WTC11 (cell line): ENCODE results near the gene PIF1. TPM values are rescaled to one million over a fixed set of nuclear protein-coding genes. Genes with fewer than 3 reads are reported as not detected.

Experiments
- ATAC-seq: fragments of 200-7000 bp; cut with Tn5 transposase; 2 replicates; pipeline ENCODE4 v1.10.0; 2021; ENCODE audit warnings: mild to moderate bottlenecking, moderate library complexity
- CTCF ChIA-PET: fragments of 300-600 bp; sonication (Branson Sonifier 250); formaldehyde crosslinking; loops from one replicate; lab custom pipeline; 2021; ENCODE audit warnings: antibody characterized with exemption; lab: Charles Lee
- POLR2A ChIA-PET: fragments of 350-600 bp; sonication (Branson Sonifier 250); formaldehyde crosslinking; loops from one replicate; lab custom pipeline; 2021; ENCODE audit warnings: antibody characterized with exemption; lab: Charles Lee
- DNase-seq: peaks from one replicate; pipeline ENCODE4 v3.0.0; 2021; ENCODE audit warnings: low spot score
- H3K27ac Mint-ChIP-seq: 2 replicates; pipeline ENCODE4 v1.8.0; 2021; ENCODE audit warnings: mixed read lengths
- H3K27me3 Mint-ChIP-seq: 2 replicates; pipeline ENCODE4 v1.8.0; 2021; ENCODE audit warnings: low read depth, mild to moderate bottlenecking, moderate library complexity, mixed read lengths
- H3K36me3 Mint-ChIP-seq: 2 replicates; pipeline ENCODE4 v1.8.0; 2021; ENCODE audit warnings: mixed read lengths
- H3K4me1 Mint-ChIP-seq: 2 replicates; pipeline ENCODE4 v1.8.0; 2022; ENCODE audit warnings: mixed read lengths
- H3K4me3 Mint-ChIP-seq: 2 replicates; pipeline ENCODE4 v1.8.0; 2021; ENCODE audit warnings: mild to moderate bottlenecking, moderate library complexity, mixed read lengths
- H3K9me3 Mint-ChIP-seq: 2 replicates; pipeline ENCODE4 v1.8.0; 2021; ENCODE audit warnings: mixed read lengths
- ARID4B ChIP-seq: sonication (generic); formaldehyde crosslinking; IDR thresholded peaks from 2 replicates; pipeline ENCODE4 v1.8.0; 2023; ENCODE audit warnings: missing genetic modification reagents, mild to moderate bottlenecking, borderline replicate concordance
- FOXK1 ChIP-seq: sonication (generic); formaldehyde crosslinking; IDR thresholded peaks from 2 replicates; pipeline ENCODE4 v1.8.0; 2022; ENCODE audit warnings: mild to moderate bottlenecking, moderate library complexity, missing genetic modification reagents
- KAT7 ChIP-seq: sonication (generic); formaldehyde crosslinking; IDR thresholded peaks from 2 replicates; pipeline ENCODE4 v1.8.1; 2023; ENCODE audit warnings: missing genetic modification reagents, mild to moderate bottlenecking, borderline replicate concordance
- MAX ChIP-seq: sonication (generic); formaldehyde crosslinking; IDR thresholded peaks from 2 replicates; pipeline ENCODE4 v1.8.0; 2022; ENCODE audit warnings: mild to moderate bottlenecking, missing genetic modification reagents
- NFATC4 ChIP-seq: fragments of 250-450 bp; sonication (Bioruptor Pico); IDR thresholded peaks from 2 replicates; pipeline ENCODE4 v1.9.0; 2021; ENCODE audit warnings: mild to moderate bottlenecking
- SMAD3 ChIP-seq: sonication (generic); formaldehyde crosslinking; IDR thresholded peaks from 2 replicates; pipeline ENCODE4 v1.8.0; 2022; ENCODE audit warnings: missing genetic modification reagents, mild to moderate bottlenecking, borderline replicate concordance
- STAT6 ChIP-seq: sonication (generic); formaldehyde crosslinking; conservative IDR thresholded peaks from 2 replicates; pipeline ENCODE4 v1.8.1; 2023; ENCODE audit warnings: mild to moderate bottlenecking, low read depth, missing genetic modification reagents, moderate library complexity
- ZBTB21 ChIP-seq: sonication (generic); formaldehyde crosslinking; IDR thresholded peaks from 2 replicates; pipeline ENCODE4 v1.8.1; 2023; ENCODE audit warnings: mild to moderate bottlenecking, missing genetic modification reagents, borderline replicate concordance
- total RNA-seq: library from RNA; stranded (reverse); gene quantifications from 3 replicates; pipeline ENCODE4 v1.2.3, GENCODE V29; 2021

PIF1 gene
- total RNA-seq, 1 experiment from 2014 or later = 249 TPM

- no peaks in the 10 kb centered on the region for H3K27me3 Mint-ChIP-seq
- peaks cover 4% of the 10 kb centered on the region for H3K36me3 Mint-ChIP-seq
- H3K4me3 Mint-ChIP-seq = no peak overlapping the region
- H3K9me3 Mint-ChIP-seq = no peaks in the 10 kb centered on the region
- POLR2A ChIA-PET = no interaction called here
- CTCF ChIA-PET = no interaction called here
- H3K27ac Mint-ChIP-seq = peak overlapping the region; percentile 61; the same call in 1 of the 2 replicates
- peaks cover 34% of the 10 kb centered on the region for H3K4me1 Mint-ChIP-seq
- no peak for DNase-seq
- no peak for ATAC-seq
- TF ChIP-seq SMAD3 (CRISPR knock-in tag) = no peak
Measured at GRCh38 chr15:64869501-64869900, 44.1 kb upstream of the PIF1 start.

- POLR2A ChIA-PET = interaction anchor here (0.7 to 1.3 kb wide), 3 partner anchors 9 to 60 kb away, joined by 3 to 5 read pairs (median 3); no protein-coding TSS in a partner anchor
- H3K27me3 Mint-ChIP-seq = no peaks in the 10 kb centered on the region
- no peaks in the 10 kb centered on the region for H3K9me3 Mint-ChIP-seq
- H3K4me3 Mint-ChIP-seq = no peak overlapping the region
- peak; percentile 78 for ATAC-seq
- CTCF ChIA-PET = interaction anchor here (0.8 to 1.2 kb wide), 4 partner anchors 15 to 134 kb away, joined by 3 read pairs; no protein-coding TSS in a partner anchor
- H3K27ac Mint-ChIP-seq = peak overlapping the region; percentile 84; the same call in 1 of the 2 replicates
- peak; percentile 72 for DNase-seq
- H3K4me1 Mint-ChIP-seq = peaks cover 40% of the 10 kb centered on the region
- TF ChIP-seq ZBTB21 (peak; percentile 88; the same call in 1 of the 2 replicates), MAX (CRISPR knock-in tag) (peak; percentile 24; the same call in 1 of the 2 replicates), FOXK1 (CRISPR knock-in tag) (peak; percentile 29; the same call in 1 of the 2 replicates), KAT7 (CRISPR knock-in tag) (no peak), STAT6 (no peak)
- TF ChIP-seq, all 79 proteins: peak for 3
- H3K36me3 Mint-ChIP-seq = peaks cover 13% of the 10 kb centered on the region
Measured at GRCh38 chr15:64865998-64866520, 40.6 kb upstream of the PIF1 start.

- peaks cover 15% of the 10 kb centered on the region for H3K36me3 Mint-ChIP-seq
- CTCF ChIA-PET = interaction anchor here (0.8 to 1.2 kb wide), 4 partner anchors 14 to 133 kb away, joined by 3 read pairs; no protein-coding TSS in a partner anchor
- DNase-seq (no peak), ATAC-seq (no peak)
- POLR2A ChIA-PET = interaction anchor here (0.7 to 1.3 kb wide), 2 partner anchors 10 to 58 kb away, joined by 3 to 5 read pairs; no protein-coding TSS in a partner anchor
- no peak for TF ChIP-seq ARID4B (CRISPR knock-in tag)
- TF ChIP-seq NFATC4 (CRISPR knock-in tag) = no peak
- H3K4me1 Mint-ChIP-seq = peaks cover 43% of the 10 kb centered on the region
- H3K27me3 Mint-ChIP-seq = no peaks in the 10 kb centered on the region
- no peak overlapping the region for H3K4me3 Mint-ChIP-seq
- H3K27ac Mint-ChIP-seq = peak overlapping the region; percentile 78
- H3K9me3 Mint-ChIP-seq = no peaks in the 10 kb centered on the region
Measured at GRCh38 chr15:64865126-64865997, 39.9 kb upstream of the PIF1 start.
